ENCODE data around the gene GSE1.

DNA sequence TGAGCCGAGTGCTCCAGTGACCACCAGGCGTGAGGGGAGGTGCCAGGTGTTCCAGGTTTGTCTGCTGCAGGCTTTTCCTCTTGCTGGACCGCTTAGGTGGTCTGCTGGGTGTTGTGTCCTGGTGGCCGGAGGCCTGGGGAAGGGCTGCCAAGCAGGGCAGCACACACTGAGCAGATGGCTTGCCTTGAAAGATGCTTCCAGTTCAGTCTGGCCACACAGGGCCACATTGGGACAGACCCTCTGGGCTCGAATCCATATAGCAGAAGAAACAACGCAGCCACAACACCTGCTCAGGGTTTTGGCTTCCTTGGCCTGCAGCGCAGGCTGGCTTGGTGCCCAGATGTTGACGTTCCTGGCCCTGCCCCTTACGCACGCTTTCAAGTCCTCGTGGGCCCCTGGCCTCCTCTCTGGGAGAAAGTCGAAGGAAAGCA, 50.8 kb downstream of the GSE1 start:
- TF ChIP-seq, protein P1, sequence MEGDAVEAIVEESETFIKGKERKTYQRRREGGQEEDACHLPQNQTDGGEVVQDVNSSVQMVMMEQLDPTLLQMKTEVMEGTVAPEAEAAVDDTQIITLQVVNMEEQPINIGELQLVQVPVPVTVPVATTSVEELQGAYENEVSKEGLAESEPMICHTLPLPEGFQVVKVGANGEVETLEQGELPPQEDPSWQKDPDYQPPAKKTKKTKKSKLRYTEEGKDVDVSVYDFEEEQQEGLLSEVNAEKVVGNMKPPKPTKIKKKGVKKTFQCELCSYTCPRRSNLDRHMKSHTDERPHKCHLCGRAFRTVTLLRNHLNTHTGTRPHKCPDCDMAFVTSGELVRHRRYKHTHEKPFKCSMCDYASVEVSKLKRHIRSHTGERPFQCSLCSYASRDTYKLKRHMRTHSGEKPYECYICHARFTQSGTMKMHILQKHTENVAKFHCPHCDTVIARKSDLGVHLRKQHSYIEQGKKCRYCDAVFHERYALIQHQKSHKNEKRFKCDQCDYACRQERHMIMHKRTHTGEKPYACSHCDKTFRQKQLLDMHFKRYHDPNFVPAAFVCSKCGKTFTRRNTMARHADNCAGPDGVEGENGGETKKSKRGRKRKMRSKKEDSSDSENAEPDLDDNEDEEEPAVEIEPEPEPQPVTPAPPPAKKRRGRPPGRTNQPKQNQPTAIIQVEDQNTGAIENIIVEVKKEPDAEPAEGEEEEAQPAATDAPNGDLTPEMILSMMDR (IDR thresholded peaks at IDR 0.05): no peak
- TF ChIP-seq ZFX (IDR thresholded peaks at IDR 0.05; ENCODE audit: borderline replicate concordance): no peak
